GM19043 (cell line): ENCODE results near the gene BMP2K.

ENCODE experiments used
- ATAC-seq: cut with Tn5 transposase; IDR thresholded peaks from one replicate; pipeline ENCODE4 v1.9.1; 2021; ENCODE audit warnings: low read depth; ENCODE audit not compliant: unreplicated experiment

BMP2K gene

DNA sequence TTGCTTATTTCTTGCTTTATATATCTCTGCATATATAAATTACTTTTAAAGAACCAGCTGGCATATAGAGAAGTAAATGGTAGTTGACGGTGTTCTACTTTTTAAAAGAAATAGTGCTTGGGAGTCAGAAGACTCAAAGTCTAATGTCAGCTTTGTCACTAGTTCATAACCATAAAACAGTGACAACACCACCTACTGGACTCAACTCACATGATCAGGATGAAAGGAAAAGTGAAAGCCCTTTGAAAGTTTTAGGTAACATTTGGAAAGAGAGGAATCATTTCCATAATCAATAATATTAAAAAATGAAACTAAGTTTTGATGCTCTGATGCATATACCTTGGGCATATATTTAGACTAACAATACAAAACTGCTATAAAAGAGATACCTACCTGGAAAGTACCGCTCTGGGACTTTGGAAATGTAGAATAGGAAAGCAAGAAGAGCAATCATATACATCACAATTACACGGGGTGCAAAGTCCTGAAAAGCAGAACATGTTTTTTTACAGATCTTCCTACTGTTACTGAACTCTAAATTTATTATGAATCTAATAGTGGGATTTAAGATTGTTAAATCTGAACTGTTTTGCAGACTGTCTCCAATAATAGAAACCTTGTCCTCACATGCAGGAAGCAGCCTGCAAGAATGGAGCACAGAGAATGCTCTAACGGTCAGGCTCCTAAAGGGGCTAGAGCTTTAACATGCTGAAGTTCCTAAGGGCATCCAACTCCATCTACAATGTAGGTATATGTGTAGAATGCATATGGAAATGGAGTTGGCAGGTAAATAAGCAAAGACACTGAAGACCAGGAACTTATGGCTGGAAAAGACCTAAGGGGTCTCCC lies 147.5 kb downstream of the BMP2K start:
- ATAC-seq = no peak

DNA sequence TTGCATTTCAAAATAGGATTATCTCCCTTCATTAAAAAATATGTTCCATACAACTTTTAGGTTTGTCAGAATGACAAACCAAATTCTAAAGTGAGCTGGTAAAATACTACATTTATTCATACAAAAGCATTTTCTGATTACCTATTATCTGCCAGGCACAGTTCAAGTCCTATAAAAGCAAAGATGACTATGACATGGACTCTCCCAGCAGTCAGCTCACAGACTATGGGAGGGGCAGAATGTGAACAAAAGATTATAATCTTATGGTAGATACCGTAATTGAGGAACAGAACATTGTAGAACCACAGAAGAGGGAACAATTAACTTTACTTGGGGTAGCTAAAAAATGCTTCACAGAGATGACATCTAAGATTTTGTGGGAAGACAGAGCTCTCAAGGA lies 150.7 kb downstream of the BMP2K start:
- ATAC-seq = no peak

DNA sequence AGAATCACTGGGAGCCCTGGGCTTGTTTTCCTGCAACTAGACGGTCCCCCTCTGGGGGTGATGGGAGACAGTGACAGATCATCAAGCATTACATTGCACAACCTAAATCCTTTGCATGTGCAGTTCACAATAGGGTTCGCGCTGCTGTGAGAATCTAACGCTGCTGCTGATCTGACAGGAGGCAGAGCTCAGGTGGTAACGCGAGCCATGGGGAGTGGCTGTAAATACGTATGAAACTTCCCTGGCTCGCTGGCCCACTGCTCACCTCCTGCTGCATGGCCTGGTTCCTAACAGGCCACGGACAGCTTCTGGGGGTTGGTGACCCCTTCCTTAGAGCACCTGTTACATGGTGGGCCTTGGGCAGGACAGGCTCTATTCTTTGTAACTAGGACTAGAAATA lies 152.7 kb downstream of the BMP2K start:
- no peak for ATAC-seq

DNA sequence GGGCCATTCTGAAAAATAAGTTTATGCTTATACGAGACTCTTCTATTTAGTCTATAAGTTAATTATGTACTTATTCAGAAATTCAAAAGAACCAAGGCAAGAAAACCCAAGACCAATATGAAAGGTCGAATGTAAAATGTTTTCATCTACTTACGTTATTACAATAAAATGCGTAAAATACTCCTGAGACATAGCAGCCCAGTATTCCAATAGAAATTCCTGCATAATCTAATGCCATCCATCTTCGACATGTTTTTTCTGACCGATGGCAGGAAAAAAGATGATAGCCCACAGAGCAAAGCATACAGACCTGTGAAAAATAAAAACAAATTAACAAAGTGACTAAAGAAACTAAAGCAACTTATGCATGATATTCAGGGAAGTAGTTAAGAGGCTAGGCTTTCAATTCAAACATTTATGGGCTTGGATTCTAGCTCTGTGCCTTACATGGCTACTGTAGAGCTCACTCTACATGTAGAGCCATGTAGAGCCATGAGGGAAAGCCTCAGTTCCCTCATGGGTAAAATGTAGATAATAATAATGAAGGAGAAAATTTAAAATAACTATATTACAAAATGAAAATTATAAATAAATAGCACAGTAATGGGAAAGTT lies 154.0 kb downstream of the BMP2K start:
- no peak for ATAC-seq

DNA sequence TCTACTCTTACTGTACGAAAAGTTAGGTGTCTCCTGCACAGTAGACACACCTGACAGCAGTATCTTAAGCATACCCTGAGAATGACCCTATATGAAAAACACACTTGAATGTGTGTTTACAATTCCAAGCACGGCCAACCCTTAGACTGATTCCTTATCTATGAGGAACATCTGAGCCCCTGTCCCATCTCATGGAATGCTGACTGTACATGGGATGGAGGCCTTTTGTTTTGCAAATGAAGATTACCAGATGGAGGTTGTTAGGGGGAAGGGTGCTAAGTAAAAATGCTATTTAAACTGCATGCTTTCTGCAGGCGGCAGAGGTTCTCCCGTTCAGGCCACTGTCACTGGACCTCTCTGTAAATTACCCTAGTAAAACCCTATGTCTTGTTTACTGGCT lies 160.8 kb downstream of the BMP2K start:
- no peak for ATAC-seq

DNA sequence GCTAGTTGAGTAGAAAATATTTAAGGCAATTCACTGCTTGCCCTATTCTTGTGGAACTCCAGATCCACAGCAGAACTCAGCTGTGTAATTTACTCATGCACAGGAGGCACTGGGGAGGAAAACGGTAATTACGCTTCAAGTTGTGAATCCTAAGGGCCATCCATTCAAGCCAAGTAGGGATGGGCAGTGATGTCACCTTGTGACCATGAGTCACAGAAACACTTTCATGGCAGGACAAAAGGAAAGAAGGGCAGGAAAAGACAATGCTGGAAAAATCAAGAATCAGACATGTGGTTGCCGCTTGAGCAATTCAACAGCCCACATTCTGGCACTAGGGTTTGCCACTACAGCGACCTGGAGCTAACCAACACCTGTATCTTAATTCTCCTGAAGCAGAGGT lies 161.7 kb downstream of the BMP2K start:
- ATAC-seq = no peak

DNA sequence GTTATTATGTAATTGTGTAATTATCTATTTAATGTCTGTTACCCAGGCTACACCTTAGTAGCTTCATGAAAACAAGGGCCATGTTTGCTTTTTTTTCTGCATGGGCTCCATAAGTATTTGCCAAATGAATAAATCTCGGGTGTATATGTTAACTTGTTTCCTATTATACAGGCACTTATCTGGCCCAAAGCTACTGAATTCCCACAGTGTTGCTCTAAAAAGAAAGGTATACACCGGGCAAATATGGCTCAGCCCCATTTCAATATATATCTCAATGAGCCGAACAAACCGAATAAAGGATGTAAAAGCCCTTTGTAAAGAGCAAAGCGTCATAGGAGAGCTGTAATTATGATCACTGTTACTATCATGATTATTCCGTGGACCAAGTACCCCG lies 162.3 kb downstream of the BMP2K start:
- ATAC-seq = no peak

DNA sequence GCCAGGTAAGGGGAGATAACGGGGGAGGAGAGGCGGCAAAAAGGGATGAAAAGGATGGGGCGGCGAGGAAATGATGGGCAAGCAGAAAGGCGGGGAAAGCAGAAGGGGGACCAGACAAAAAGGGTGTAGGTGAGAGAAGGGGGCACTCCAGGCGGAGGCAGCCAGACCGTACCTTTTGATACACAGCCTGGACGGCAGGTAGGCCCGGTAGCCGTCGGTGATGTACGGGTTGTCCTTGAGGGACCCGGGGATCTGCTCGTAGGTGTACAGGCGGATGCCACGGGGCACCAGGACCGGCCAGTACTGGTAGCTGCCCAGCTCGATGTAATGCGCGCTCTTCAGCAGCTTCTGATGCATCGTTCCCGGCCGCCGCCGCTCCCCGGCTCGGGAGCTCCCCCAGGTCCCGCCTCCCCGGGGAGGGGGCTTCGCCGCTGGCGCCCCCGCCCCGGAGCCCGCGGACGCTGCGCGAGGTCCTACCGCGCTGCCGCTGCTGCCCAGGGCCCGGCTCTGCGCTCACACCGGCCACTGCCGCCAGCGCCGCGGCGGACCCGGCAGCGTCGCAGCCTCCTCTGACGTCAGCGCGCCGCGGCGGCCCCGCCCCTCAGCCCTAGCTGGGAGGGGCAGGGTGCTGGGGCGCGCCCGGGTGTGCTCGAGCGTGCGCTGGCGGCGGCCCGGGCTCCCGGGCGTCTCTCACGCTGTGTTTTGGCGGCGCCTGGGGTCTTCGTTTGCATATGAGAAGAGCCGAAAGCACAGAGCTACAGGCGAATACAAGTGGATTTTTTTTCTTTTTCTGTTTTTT lies 162.9 kb downstream of the BMP2K start, which contains the start of gene PAQR3:
PAQR3 (minus strand) TSS at position 571 of the 799 bp plus-strand sequence; CDS start at position 357, 214 bp downstream.
- ATAC-seq = peak; percentile 96

DNA sequence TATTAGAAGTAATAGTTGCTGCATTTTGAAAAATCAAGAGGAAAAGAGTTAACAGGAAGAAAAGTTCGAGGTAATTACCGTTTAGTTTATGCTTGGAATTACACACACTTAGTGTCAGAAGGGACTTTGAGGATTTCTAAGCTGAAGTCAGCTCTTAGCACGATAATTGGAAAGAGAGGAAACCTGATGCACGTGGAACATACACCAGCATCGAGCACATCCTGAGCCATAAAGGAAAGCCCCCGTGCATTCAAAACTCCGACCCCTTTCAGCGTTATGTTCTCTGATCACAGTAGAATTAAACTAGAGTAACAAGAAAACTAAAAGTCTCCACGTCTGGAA lies 163.5 kb downstream of the BMP2K start:
- peak; percentile 18 for ATAC-seq

DNA sequence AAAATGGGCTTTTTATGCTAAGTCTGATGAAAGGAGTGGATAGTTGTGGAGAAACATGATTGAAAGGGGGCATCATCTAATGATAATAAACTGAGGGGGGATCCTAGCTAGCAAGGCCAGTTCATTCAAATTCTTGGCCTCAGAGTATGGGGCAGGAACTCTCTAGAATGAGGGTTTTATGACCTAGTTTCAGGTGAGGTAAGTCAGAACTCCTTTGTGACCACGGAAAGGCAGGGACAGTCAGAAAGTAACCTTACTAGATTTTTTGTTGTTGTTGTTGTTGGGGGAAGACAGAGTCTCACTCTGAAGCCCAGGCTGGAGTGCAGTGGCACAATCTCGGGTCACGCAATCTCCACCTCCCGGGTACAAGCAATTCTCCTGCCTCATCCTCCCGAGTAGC lies 164.6 kb downstream of the BMP2K start:
- no peak for ATAC-seq

DNA sequence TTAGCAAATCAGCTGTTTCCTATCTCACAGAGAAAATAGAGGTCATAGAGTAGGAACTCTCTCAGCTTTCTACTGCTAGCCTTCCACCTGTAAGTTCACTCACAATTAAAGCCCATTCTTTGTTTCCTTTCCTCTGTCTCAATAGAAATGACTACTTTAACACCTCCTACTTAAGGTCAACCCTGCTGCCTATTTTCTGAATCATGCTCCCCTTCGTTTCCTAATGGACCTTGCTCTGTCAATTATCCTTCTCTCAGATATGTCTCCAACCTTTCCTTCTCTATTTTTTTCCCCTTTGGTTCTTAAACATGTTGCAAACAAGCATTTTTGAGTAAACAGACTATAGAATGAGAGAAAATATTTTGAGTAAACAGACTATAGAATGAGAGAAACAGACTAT lies 168.2 kb downstream of the BMP2K start:
- ATAC-seq = no peak

DNA sequence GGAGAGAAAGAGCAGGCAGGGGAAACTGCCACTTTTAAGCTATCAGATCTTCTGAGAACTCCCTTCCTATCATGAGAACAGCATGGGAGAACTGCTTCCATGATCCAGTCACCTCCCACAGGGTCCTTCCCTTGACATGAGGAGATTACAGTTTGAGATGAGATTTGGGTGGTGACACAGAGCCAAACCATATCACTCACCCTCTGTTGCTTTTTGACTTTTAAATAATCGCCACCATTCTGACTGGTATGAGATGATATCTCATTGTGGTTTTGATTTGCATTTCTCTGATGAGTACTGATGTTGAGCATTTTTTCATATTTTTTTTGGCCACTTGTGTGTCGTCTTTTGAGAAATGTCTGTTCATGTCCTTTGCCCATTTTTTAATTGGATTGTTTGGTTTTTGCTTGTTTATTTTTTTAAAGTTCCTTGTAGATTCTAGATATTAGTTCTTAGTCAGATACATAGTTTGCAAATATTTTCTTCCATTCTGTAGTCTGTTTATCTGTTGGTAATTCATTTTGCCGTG lies 169.6 kb downstream of the BMP2K start:
- ATAC-seq = no peak

DNA sequence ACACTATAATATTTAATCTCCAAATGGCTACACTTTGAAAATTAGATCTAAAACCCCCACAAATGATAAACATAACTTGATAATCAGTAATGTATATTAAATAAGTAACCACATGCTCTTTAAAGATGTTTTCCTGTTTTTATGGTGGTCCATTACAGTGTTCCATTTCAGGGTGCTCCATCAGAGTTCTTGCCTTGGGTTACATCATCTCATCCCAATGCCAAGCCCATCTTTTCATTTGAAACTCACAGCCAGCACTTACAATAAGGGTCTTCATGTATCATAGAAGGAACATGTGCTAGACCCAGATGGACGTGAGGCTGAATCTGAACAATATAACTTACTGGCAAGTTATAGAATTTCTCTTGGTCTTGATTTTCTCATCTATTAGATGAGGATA lies 173.6 kb downstream of the BMP2K start:
- ATAC-seq = no peak

DNA sequence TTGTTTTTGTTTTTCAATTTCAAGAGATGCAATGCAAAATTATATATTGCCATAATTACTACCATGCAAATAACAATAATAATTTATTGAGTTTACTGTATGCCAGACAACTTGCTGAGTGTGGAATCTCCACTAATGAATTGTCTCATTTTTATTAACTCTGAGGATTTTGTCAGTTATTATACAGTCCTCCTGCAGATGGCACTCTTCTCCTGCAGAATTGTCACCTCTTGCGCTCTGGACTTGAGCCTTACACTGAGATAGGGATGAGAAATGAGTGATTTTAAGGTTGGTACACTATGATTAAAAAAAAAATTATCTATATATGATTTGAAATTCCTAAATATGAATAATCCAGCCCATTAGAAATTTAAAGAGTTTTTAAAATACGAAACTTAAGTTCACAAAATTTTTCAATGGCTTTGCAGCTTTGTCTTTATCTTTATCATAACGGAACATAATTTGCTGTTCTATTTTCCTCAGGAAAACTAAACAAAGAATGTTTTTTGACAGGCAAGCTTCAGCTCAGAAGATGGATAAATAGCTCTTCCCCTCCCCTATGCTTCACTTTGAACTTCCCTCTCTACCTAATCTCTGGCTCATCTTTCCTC lies 175.8 kb downstream of the BMP2K start:
- ATAC-seq = peak; percentile 80

DNA sequence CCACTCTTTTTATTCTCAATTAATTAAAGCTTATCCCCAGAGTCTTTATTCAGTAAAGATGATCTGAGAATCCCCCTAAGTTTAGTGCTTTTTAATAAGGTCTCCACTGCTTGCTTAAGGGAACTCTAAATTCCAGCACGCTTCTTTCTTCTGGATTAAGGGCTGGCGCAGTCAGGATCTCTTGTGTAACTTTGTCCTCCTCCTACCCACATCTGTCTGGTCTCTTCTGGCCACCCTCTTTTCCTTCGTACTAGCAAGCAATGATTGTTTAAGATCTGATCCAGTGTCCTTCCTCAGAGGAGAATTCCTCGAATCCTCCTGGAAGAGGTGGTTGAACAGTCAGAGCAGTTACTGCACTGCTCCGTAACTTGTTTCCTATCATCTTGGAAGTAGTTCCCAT lies 177.1 kb downstream of the BMP2K start:
- ATAC-seq = no peak

DNA sequence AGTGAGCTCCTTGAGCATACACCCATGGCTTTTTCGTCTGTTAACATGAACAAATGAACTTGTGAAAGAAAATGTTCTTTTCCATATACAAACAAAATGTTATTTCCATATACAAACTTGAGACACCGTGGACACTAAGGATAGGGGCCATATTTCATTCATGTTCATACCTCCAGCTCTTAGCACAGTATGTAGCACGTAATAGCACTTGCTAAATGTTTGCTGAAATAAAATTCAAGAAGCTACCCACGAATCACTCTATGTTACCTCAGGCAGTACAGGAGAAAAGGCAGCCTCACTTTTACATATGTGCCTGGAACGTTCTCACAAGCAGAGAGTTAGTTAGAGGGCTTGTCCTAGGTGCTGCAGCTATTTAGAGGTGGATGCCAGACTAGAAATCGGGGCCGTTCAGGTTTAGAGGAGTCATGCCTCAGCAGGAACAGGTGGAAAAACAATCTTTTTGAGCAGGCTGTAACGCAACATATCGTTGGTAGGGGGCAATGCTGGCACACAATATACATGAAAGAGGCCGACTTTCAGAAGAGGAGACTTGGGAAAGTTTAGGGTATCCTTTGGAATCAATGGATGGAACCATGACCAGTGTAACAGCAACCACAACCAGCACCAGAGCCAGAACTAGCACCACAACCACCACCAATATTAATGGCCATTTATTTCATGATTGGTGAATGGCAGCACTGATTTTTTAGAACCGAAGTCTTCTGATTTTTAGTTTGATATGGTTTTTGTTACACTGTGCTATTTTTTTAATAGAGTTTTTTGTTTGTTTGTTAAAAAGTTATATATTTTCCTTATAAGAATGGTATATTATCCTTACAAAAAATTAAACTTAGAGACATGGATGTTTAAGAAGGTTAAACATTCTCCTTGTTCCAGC lies 177.9 kb downstream of the BMP2K start:
- ATAC-seq = no peak

DNA sequence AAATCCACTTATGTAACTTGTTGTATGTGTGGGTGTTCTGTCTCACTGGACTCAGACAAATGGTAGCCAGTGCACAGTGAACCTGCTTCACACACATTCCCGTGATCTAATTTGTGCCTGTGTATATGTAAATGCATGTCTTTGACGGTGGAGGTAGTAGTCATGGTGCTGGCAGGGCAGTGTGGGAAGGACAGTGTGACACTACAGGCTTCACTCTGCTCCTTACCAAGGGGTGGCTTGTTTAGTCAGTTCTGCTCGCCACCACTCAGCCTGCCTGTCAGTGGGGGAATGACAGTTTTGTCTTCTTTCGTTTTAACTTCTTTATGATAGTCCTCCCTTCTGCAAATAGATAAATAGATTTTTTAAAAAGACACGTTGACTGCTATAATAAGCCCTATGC lies 180.8 kb downstream of the BMP2K start:
- ATAC-seq = no peak

DNA sequence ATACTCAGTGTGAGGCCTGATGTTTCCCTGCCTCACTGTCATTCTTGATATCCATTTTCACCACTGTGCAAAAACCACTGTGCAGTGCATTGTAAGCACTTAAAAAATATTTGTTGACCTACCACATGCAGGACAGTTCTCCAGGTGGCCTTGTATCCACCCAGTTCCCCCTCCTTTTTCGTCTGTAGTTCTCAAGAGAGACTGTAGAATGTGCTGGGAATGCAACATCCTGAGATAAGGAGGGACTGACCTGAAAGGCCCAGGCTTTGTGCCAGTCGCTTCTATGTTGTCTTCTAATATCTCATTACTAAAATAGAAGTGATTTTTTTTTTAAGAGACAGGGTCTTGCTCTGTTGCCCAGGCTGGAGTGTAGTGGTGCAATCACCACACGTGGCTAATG lies 184.8 kb downstream of the BMP2K start:
- no peak for ATAC-seq
